Osteoblast (primary cell): Measurements from ENCODE around the gene EPB41L4B. TPM values are rescaled to one million over a fixed set of nuclear protein-coding genes. Genes with fewer than 3 reads are reported as not detected.

ENCODE experiments used
- DNase-seq: peaks from one replicate; pipeline ENCODE4 v3.0.0; 2011; ENCODE audit warnings: low spot score, mixed read lengths; ENCODE audit not compliant: insufficient read length; ENCODE audit errors: missing footprints
- H2AFZ ChIP-seq: 2 replicates; pipeline ENCODE4 v1.6.0; 2011; ENCODE audit warnings: mild to moderate bottlenecking, low read length
- H3K27ac ChIP-seq: 2 replicates; pipeline ENCODE4 v1.5.1; 2011; ENCODE audit warnings: mild to moderate bottlenecking, low read depth, low read length, moderate library complexity
- H3K27me3 ChIP-seq: 2 replicates; pipeline ENCODE4 v1.6.0; 2012; ENCODE audit warnings: mild to moderate bottlenecking, control low read depth, inconsistent platforms, low read length, moderate library complexity; ENCODE audit not compliant: insufficient read depth
- H3K36me3 ChIP-seq: 2 replicates; pipeline ENCODE4 v1.5.1; 2011; ENCODE audit warnings: mild to moderate bottlenecking, low read length, control low read depth, moderate library complexity; ENCODE audit not compliant: insufficient read depth
- H3K4me1 ChIP-seq: 2 replicates; pipeline ENCODE4 v1.5.1; 2011; ENCODE audit warnings: mild to moderate bottlenecking, low read length, control low read depth, moderate library complexity; ENCODE audit not compliant: insufficient read depth
- H3K4me2 ChIP-seq: 2 replicates; pipeline ENCODE4 v1.6.0; 2011; ENCODE audit warnings: mild to moderate bottlenecking, low read length; ENCODE audit not compliant: insufficient read depth
- H3K4me3 ChIP-seq: fragments of 200-600 bp; sonication (generic); 3 replicates; pipeline ENCODE4 v1.5.1; 2012; ENCODE audit warnings: mild to moderate bottlenecking, low read length, inconsistent platforms; ENCODE audit not compliant: insufficient read depth
- H3K79me2 ChIP-seq: 2 replicates; pipeline ENCODE4 v1.6.0; 2012; ENCODE audit warnings: mild to moderate bottlenecking, low read length, control low read depth, inconsistent platforms; ENCODE audit not compliant: insufficient read depth
- H3K9me3 ChIP-seq: 2 replicates; pipeline ENCODE4 v1.5.1; 2011; ENCODE audit warnings: low read depth, low read length, control low read depth
- H4K20me1 ChIP-seq: 2 replicates; pipeline ENCODE4 v1.6.0; 2012; ENCODE audit warnings: mild to moderate bottlenecking, low read length, control low read depth; ENCODE audit not compliant: insufficient read depth
- total RNA-seq: library from RNA; depleted of rRNA; stranded (reverse); fragments of >200 nt; gene quantifications from 2 replicates; pipeline ENCODE4 v1.2.3, GENCODE V29; 2012
- TF ChIP-seq, protein P1 (sequence below): IDR thresholded peaks from 2 replicates; pipeline ENCODE4 v1.5.1; 2011; ENCODE audit warnings: mild to moderate bottlenecking, low read depth, low read length, moderate library complexity; ENCODE audit errors: extremely low read depth

Gene EPB41L4B
- total RNA-seq, 1 donor: 2.2 TPM

DNA sequence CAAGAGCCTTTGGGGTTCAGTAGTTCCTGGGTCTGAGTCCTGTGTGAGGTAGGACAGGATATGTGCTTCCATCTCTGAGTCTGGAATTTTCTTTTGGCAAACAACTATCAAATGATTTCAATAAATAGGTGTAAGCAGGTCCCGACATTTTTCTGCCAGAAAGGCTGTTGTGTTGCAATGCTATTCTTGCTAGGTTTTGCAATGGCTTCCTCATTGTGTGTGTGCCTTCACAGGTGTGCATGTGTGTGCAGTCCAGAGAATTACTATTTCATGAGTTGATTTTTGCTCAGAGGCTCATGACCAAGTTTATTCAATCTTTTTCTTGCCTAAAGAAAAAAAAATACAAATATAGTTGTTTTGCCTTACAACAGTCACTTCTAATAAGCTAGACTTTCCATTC, 89.3 kb downstream of the EPB41L4B start:
- Histone ChIP-seq H3K4me2 (peak overlapping the region; percentile 72), H3K9me3 (no peaks in the 10 kb centered on the region), H3K4me3 (no peak overlapping the region), H3K27me3 (peaks cover 2% of the 10 kb centered on the region), H2AFZ (no peak overlapping the region), H3K4me1 (peaks cover 16% of the 10 kb centered on the region), H4K20me1 (no peaks in the 10 kb centered on the region), H3K36me3 (no peaks in the 10 kb centered on the region), H3K27ac (peak overlapping the region; percentile 68), H3K79me2 (no peaks in the 10 kb centered on the region)
- no peak for DNase-seq
- TF ChIP-seq, protein P1, sequence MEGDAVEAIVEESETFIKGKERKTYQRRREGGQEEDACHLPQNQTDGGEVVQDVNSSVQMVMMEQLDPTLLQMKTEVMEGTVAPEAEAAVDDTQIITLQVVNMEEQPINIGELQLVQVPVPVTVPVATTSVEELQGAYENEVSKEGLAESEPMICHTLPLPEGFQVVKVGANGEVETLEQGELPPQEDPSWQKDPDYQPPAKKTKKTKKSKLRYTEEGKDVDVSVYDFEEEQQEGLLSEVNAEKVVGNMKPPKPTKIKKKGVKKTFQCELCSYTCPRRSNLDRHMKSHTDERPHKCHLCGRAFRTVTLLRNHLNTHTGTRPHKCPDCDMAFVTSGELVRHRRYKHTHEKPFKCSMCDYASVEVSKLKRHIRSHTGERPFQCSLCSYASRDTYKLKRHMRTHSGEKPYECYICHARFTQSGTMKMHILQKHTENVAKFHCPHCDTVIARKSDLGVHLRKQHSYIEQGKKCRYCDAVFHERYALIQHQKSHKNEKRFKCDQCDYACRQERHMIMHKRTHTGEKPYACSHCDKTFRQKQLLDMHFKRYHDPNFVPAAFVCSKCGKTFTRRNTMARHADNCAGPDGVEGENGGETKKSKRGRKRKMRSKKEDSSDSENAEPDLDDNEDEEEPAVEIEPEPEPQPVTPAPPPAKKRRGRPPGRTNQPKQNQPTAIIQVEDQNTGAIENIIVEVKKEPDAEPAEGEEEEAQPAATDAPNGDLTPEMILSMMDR: no peak

DNA sequence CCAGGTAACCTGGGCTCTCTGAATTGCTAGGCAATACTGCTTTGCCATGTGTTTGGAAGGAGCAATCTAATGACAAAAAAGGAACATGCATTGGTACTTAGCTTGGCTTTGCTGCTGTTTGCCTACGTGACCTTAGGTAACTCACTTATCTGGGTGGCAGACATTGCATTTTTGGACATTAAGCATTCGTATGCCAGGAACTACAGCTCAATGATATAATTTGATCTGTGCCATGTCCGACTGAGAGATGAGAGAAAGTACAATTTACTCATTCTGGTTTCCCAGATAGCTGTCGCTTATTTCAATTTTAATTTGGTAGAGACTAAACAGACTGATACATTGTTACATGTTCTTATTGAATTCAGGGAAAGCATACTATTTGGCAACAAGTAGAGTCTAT, 90.6 kb downstream of the EPB41L4B start:
- Histone ChIP-seq H3K36me3 (no peaks in the 10 kb centered on the region), H3K27me3 (peaks cover 2% of the 10 kb centered on the region), H3K9me3 (no peaks in the 10 kb centered on the region), H3K4me2 (no peak overlapping the region), H4K20me1 (no peaks in the 10 kb centered on the region), H2AFZ (no peak overlapping the region), H3K27ac (no peak overlapping the region), H3K4me3 (no peak overlapping the region), H3K4me1 (peaks cover 16% of the 10 kb centered on the region), H3K79me2 (no peaks in the 10 kb centered on the region)
- TF ChIP-seq, protein P1: no peak
- DNase-seq: no peak

DNA sequence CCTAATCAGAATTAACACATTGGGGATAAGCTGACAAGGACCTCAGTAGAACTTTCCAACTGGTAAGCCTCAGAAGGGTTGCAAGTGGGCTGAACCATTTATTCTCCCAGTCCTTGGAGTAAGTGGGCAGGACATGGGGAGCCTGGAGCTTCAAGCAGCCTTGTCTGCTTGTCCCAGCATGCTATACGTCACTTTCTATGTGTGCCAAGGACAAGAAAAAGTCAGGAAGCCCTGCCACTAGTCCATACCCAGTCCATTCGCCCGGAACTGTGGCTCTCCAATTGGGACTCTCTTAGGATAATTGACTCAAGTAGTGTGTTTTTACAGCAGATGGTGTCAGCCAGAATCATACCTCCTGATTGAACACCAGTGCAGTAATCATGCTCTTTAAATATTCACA, 91.2 kb downstream of the EPB41L4B start:
- no peaks in the 10 kb centered on the region for H3K9me3 ChIP-seq
- no peak overlapping the region for H3K4me3 ChIP-seq
- H3K4me2 ChIP-seq: no peak overlapping the region
- H3K4me1 ChIP-seq: peaks cover 16% of the 10 kb centered on the region
- peaks cover 2% of the 10 kb centered on the region for H3K27me3 ChIP-seq
- no peak for DNase-seq
- no peak overlapping the region for H3K27ac ChIP-seq
- no peaks in the 10 kb centered on the region for H3K79me2 ChIP-seq
- no peaks in the 10 kb centered on the region for H4K20me1 ChIP-seq
- no peaks in the 10 kb centered on the region for H3K36me3 ChIP-seq
- TF ChIP-seq, protein P1: no peak
- H2AFZ ChIP-seq: no peak overlapping the region

DNA sequence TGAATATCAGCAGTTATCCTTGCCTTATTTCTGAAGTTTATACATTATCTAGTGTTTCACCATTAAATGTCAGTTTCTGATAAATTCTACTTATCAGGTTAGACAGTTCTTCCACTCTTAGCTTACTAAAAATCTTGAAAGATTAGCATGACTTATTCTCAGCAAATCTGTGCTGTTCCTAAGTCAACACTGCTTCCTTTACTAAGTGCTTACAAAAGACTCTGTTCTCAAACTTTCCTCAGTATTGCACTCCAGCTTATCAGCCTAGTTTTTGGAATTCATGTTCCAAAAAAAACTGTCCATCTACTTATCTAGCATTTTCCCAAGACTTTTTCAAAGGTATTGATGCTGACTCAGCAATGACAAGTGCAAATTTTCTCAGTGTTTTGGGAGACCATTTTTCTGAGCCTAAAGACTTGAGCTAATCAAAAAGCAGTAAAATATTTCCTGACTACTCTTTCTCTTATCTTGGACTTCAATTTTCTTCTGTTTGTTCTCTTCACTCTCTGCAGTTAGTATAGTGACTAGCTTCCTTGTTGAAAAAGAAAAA, 92.7 kb downstream of the EPB41L4B start:
- DNase-seq: no peak
- Histone ChIP-seq H3K4me1 (peaks cover 15% of the 10 kb centered on the region), H3K27ac (no peak overlapping the region), H2AFZ (no peak overlapping the region), H4K20me1 (no peaks in the 10 kb centered on the region), H3K9me3 (no peaks in the 10 kb centered on the region), H3K4me3 (no peak overlapping the region), H3K27me3 (peaks cover 2% of the 10 kb centered on the region), H3K79me2 (no peaks in the 10 kb centered on the region), H3K36me3 (no peaks in the 10 kb centered on the region), H3K4me2 (no peak overlapping the region)
- TF ChIP-seq, protein P1: no peak
